ENCODE data around the gene HOXC5.
"Not testable (repeated sequence)": the region's sequence is repeated elsewhere in the genome, so short reads cannot be mapped to it uniquely, and the experiment has no call there.

HOXC5 gene

DNA sequence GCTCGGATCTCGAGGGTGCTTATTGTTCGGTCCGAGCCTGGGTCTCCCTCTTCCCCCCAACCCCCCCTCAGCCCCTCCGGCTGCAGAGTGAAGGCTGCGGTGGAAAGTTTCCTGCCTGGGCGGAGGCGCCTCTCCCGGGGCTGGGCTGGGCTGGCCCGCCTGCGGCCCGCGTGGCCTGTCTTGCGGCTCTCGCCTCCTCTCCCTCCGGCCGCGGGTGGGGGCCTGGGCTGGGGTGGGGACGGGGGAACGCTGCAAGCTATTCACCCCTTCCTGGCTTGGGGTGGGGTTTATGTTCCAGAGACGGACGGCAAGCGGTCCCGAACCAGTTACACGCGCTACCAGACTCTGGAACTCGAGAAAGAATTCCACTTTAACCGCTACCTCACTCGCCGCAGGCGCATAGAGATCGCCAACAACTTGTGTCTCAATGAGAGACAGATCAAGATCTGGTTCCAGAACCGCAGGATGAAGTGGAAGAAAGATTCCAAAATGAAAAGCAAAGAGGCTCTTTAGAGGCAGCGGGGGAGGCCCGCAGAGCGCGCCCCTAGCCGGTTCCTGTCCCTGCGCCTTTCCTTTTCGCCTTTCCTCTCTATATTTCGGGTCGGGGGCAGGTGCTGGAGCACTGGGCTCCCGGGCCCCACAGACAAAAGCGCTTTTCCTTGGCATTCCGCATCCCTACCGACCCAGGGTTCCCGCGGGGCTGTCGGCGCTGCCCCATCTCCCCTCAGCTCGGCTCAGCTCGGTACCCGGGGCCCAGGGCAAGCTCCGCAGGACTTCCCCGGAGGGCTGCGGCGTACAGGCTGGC lies 1.3 kb downstream of the HOXC5 start:
- no peak for DNase-seq (ENCODE audit: low spot score)

DNA sequence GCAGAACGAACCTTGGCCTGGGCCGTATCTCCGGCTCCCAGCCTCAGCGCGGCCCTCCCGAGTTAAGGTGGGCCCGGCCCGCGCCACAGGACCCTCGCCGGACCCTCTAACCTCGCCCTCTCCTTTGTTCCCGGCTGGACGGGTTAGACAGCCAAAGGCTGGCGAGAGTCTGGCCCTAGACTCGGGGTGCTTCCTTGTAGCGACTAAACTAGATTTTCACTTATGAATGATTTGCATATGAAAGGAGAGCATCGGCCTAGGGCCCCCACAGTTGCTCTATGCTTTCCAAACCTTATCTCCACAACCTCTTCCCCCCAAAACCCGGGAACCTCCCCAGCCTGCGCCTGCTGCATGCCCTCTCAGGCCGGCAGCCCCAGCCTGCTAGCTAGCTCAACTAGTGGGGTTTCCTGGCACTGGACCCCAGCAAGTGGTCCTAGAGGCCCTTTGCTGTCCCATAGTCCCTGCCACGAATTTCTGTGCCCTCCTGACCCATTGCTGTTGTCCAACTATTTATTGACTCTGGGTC lies 2.0 kb downstream of the HOXC5 start:
- no peak for DNase-seq (ENCODE audit: low spot score)

DNA sequence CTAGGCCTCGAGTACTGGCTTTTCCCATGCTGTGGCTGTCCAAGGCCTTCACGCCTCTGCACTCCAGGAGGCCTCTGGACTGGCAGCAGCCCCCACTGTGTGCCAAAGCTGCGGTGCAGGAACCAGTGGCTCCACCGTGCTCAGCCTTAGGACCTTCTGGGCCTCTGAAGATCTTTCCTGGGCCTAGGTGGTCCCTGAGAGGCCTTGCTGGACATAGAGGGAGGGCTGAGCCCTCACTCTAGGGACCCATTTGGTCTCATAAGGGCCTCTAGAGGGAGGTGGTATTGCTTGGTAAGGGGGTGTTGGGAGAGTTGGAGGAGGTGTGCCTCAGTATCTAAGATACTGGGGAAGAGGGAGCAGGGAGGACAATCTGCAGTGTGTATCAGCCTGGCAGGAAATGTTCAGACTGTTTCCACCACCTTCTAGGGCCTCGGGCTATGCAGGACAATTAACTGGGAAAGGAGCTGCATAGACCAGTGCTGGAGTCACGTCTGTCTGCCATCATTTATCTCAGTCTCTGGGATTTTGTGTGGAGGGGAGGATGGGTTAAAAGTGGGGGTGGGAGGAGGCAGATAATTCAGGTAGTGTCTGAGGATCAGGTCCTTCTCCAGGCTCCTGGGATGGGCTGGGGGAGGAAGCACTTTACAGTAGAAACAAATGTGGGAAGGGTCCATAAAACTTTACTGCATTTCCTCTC lies 2.9 kb downstream of the HOXC5 start:
- DNase-seq (ENCODE audit: low spot score): no peak

DNA sequence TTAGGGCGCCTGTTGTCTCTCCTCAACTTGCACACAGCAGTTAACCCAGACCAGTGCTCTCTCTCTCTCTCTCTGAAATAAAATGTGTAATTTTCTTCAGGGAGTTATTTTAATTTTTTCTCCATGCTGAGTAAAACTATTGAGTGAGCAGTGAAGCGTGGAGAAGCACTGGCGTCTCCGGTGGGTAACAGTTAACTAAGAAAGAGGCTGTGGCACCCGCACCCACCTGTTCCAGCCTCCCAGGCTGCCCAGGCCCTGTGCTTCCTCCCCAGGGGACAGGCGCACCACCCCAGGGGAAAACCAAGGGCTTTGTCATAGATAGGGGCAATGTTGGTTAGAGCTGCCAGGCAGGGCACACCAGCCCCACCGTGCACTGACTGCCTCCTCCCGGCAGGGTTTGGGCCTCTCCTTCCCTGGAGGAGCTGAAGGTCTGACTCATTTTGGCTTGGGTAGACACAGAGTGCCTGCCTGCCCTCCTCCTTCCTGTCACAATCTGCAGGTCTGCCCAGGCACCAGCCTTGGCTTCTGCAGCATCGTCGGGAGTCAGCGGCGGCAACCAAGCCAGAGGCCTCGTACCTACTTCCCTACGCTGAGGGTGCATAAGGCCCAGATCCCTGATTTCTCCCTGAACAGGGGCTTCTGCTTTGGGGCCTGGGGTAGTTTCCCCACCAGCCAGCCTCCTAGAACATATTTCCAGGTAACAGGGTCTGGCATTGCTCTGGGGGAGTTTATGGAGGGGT lies 3.9 kb downstream of the HOXC5 start:
- DNase-seq (ENCODE audit: low spot score): no peak

DNA sequence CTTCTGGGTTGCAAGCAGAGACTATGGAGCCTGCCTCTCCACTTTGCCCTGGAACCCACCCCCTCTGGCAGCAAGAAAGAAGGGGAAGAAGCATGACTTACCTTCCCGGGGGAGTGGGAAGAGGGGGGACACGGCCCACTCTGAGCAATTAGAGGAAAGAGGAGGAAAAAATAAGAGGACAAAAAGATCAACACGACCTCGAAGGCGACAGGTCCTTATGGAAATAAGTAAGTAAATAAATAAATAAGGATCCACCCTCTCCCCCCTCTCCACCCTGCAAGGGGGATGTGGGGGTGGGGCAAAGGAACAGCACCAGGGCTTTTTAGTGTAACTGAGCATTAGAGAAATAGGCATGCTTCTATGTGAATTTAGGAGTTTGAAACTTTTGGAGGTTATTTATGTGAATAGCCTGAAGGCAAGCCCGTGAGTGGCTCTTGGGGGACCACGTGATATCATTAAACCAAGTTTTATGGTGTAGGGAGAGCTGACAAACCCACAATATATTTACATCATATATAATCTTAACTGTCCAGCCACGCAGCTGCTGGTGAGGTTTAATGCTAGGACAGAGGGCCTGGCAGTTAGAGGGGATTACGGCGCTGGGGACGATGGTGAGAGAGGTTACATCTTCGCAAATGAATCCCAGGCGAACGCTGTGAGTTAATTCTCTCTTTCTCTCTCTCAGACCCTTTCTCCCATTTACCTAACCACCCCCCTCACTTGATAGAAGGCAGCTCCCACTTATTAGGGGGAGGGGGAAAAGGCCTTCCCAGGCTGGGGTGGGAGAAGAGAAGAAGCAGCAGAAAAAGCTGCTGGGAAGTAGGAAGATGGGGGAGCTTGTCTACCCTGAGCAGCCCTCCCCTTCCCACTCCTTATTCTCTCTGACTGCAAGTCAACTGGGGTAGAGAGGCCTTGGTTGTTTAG lies 4.8 kb downstream of the HOXC5 start:
- DNase-seq (ENCODE audit: low spot score): no peak

- DNase-seq (ENCODE audit: low spot score): no peak
Observed at GRCh38 chr12:54038284-54038870, 5.5 kb downstream of the HOXC5 start.

GRCh38 chr12:54038871-54039414 lies 6.1 kb downstream of the HOXC5 start:
- DNase-seq (ENCODE audit: low spot score): no peak

- no peak for DNase-seq (ENCODE audit: low spot score)
Observed at GRCh38 chr12:54039417-54040147, 6.7 kb downstream of the HOXC5 start.

DNA sequence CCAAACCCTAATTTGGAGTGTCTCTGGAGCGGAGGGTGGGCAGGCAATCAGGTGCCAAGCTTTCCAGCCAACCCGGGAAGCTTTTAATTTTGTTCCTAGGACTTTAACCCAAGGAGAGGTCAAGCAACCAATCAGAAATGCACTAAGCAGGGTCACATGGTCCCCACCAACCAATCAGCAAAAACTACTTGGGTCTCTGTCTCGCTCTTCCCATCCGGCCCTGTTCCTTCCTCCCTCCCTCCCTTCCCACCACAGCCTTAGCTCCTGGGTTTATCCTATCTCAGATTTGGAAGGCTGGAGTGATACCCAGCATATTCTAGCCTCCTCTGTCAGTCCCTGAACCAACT lies 7.3 kb downstream of the HOXC5 start:
- DNase-seq (ENCODE audit: low spot score): no peak

DNA sequence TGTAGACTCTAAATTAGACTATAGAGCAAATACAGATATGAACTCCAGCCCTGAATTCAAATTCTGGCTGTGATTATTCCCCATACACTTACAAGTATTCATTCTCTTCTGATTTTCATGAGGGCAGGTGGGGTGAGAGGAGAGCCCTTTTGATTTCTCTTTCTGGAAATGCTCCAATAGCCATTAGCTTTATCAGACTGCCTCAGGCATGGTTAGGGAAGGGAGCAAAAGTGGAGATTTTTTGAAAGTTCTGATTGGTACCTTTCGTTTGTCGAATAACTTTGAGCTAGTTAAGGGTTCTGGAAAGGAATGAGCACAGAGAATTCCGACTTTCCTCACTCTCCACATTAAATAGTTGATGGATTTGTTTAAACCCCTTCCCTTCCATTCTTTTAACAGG lies 7.8 kb downstream of the HOXC5 start:
- DNase-seq (ENCODE audit: low spot score): no peak

- no peak for DNase-seq (ENCODE audit: low spot score)
Observed at GRCh38 chr12:54041097-54041690, 8.3 kb downstream of the HOXC5 start.

- not testable (repeated sequence) for DNase-seq (ENCODE audit: low spot score)
Observed at GRCh38 chr12:54042033-54042432, 9.2 kb downstream of the HOXC5 start.

GRCh38 chr12:54042970-54043853 lies 10.4 kb downstream of the HOXC5 start:
- DNase-seq (ENCODE audit: low spot score): no peak

DNA sequence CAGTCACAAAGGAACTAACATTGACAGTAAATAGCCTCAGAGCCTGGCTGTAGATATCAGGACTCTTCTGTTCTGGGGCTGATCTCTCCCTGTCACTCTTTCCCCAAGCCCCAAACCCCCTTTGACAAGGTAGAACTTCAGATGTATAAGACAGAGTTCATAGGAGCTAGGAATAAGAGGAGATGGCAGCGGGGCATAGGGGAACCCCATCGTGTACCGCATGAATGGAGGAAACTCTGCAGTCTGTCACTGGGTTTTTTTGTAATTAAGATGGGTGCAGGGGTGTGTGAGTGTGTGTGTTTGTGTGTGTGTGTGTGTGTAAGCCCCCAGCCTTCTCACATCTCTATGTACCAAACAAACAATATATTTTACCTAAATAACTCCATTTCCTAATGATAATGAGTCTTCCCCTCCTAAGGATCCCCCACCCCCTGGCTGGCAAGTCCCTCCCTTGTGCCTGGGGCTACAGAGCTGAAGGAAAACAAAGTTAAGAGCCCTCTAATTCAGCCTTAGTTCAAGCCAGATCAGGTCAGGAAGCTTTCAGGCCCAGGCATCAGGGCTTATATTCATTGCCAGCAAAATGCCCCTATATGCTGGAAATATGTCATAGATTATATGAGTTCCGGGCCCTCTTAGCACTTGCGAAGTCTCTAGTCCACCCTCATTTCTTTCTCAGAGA lies 11.7 kb downstream of the HOXC5 start:
- no peak for DNase-seq (ENCODE audit: low spot score)

- DNase-seq (ENCODE audit: low spot score): no peak
Observed at GRCh38 chr12:54045401-54045800, 12.6 kb downstream of the HOXC5 start.

GRCh38 chr12:54045868-54046521 lies 13.1 kb downstream of the HOXC5 start:
- DNase-seq (ENCODE audit: low spot score): no peak

GRCh38 chr12:54046809-54047159 lies 13.9 kb downstream of the HOXC5 start:
- DNase-seq (ENCODE audit: low spot score): no peak
